ENCODE measurements around the gene MAPKAPK2.

Gene MAPKAPK2

GRCh38 chr1:206700445-206701036 lies 15.8 kb downstream of the MAPKAPK2 start:
- Histone ChIP-seq H3K27me3 (replicated peaks; ENCODE audit: control insufficient read depth, insufficient read depth, low read length, poor library complexity, severe bottlenecking) (no peaks in the 10 kb centered on the region), H3K4me3 (ENCODE audit: insufficient read depth, low read depth, low read length, poor library complexity, severe bottlenecking) (no peak overlapping the region), H3K36me3 (ENCODE audit: control insufficient read depth, insufficient read depth, low read length) (peaks cover 4% of the 10 kb centered on the region), H3K9me3 (ENCODE audit: control insufficient read depth, low read length) (no peaks in the 10 kb centered on the region), H3K27ac (ENCODE audit: insufficient read depth, low read length, poor library complexity, severe bottlenecking) (no peak overlapping the region), H3K4me1 (ENCODE audit: control insufficient read depth, insufficient read depth, low read length, poor library complexity, severe bottlenecking) (peaks cover 31% of the 10 kb centered on the region)
- DNase-seq: no peak

DNA sequence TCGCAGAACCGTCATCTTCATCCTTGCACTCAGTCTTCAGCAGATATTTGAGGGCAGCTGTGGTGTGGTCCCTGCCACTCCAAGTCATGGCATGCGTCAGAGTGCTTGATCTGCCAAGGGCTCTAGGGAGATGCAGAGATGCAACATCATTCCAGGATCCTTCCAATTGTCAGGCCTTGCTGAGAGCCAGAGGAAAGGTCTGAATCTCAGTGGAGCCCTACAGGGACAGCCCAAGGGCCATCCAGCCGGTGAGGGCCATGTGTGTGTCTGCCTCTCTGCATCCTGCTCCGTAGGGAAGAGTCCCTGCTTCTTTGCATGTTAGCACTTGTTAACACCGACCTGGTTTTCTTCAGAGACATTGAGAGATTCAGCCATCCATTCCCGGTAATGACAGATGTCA lies 17.6 kb downstream of the MAPKAPK2 start:
- H3K9me3 ChIP-seq (ENCODE audit: control insufficient read depth, low read length): no peaks in the 10 kb centered on the region
- no peak for DNase-seq
- no peaks in the 10 kb centered on the region for H3K36me3 ChIP-seq (ENCODE audit: control insufficient read depth, insufficient read depth, low read length)
- H3K4me3 ChIP-seq (ENCODE audit: insufficient read depth, low read depth, low read length, poor library complexity, severe bottlenecking): no peak overlapping the region
- no peaks in the 10 kb centered on the region for H3K27me3 ChIP-seq (replicated peaks; ENCODE audit: control insufficient read depth, insufficient read depth, low read length, poor library complexity, severe bottlenecking)
- peak overlapping the region; percentile 65 for H3K27ac ChIP-seq (ENCODE audit: insufficient read depth, low read length, poor library complexity, severe bottlenecking)
- H3K4me1 ChIP-seq (ENCODE audit: control insufficient read depth, insufficient read depth, low read length, poor library complexity, severe bottlenecking): peaks cover 47% of the 10 kb centered on the region

- DNase-seq: no peak
These were observed 18.1 kb downstream of the MAPKAPK2 start for GRCh38 chr1:206702803-206703202.

DNA sequence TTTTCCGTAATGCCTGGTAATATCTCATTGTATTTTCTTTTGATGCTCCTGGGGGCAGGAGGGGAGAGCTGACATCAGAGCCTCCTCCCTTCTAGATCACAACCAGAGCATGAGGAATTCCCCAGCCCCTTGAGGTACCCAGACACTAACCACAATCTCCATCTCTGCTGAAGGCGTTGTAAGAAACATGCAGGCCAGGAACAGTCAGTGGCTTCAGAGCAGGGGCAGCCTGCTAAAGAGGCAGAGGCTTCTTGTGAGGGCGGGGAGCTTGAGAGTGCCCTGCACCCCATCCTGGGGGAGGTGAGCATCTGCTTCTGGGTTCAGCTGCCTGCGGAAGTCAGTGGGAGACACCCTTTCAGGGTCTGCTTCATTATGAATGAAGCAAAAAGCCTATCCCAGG lies 19.0 kb downstream of the MAPKAPK2 start:
- H3K4me1 ChIP-seq (ENCODE audit: control insufficient read depth, insufficient read depth, low read length, poor library complexity, severe bottlenecking): peaks cover 61% of the 10 kb centered on the region
- peak; percentile 40 to 69 (median 53) for DNase-seq
- H3K4me3 ChIP-seq (ENCODE audit: insufficient read depth, low read depth, low read length, poor library complexity, severe bottlenecking): no peak overlapping the region
- H3K27me3 ChIP-seq (replicated peaks; ENCODE audit: control insufficient read depth, insufficient read depth, low read length, poor library complexity, severe bottlenecking): no peaks in the 10 kb centered on the region
- H3K9me3 ChIP-seq (ENCODE audit: control insufficient read depth, low read length): no peaks in the 10 kb centered on the region
- peak overlapping the region; percentile 65 for H3K27ac ChIP-seq (ENCODE audit: insufficient read depth, low read length, poor library complexity, severe bottlenecking)
- H3K36me3 ChIP-seq (ENCODE audit: control insufficient read depth, insufficient read depth, low read length): no peaks in the 10 kb centered on the region

More at GRCh38 chr1:206702803-206703202, 18.1 kb downstream of the MAPKAPK2 start:
- H3K9me3 ChIP-seq (ENCODE audit: control insufficient read depth, low read length): no peaks in the 10 kb centered on the region
- peak overlapping the region; percentile 65 for H3K27ac ChIP-seq (ENCODE audit: insufficient read depth, low read length, poor library complexity, severe bottlenecking)
- H3K36me3 ChIP-seq (ENCODE audit: control insufficient read depth, insufficient read depth, low read length): no peaks in the 10 kb centered on the region
- no peak overlapping the region for H3K4me3 ChIP-seq (ENCODE audit: insufficient read depth, low read depth, low read length, poor library complexity, severe bottlenecking)
- peaks cover 53% of the 10 kb centered on the region for H3K4me1 ChIP-seq (ENCODE audit: control insufficient read depth, insufficient read depth, low read length, poor library complexity, severe bottlenecking)
- H3K27me3 ChIP-seq (replicated peaks; ENCODE audit: control insufficient read depth, insufficient read depth, low read length, poor library complexity, severe bottlenecking): no peaks in the 10 kb centered on the region

- Histone ChIP-seq H3K4me1 (ENCODE audit: control insufficient read depth, insufficient read depth, low read length, poor library complexity, severe bottlenecking) (peaks cover 63% of the 10 kb centered on the region), H3K27ac (ENCODE audit: insufficient read depth, low read length, poor library complexity, severe bottlenecking) (peak overlapping the region; percentile 65)
- DNase-seq: no peak
These were observed 19.5 kb downstream of the MAPKAPK2 start for GRCh38 chr1:206704226-206704625.

DNA sequence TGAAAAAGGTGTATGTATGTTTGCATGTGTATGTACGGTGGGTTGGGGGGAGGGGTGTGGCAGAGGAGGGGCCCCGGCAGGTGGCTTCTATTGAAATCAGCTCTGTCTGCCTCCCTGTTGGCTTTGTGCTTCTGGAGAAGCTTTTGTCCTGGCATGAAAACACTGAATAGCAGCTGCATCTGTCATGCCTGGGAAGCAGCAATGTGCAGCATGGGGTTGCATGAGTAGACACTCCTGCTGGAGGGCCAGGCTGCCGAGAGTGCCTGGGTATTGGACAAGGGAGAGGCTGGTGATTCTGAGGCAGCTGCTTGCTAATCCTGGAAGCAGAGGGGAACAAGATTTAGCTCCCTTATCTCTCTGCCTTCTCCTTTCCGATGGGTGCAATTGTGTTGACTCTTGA lies 20.5 kb downstream of the MAPKAPK2 start:
- Histone ChIP-seq H3K36me3 (ENCODE audit: control insufficient read depth, insufficient read depth, low read length) (no peaks in the 10 kb centered on the region), H3K4me3 (ENCODE audit: insufficient read depth, low read depth, low read length, poor library complexity, severe bottlenecking) (no peak overlapping the region), H3K9me3 (ENCODE audit: control insufficient read depth, low read length) (no peaks in the 10 kb centered on the region), H3K4me1 (ENCODE audit: control insufficient read depth, insufficient read depth, low read length, poor library complexity, severe bottlenecking) (peaks cover 60% of the 10 kb centered on the region), H3K27ac (ENCODE audit: insufficient read depth, low read length, poor library complexity, severe bottlenecking) (no peak overlapping the region), H3K27me3 (replicated peaks; ENCODE audit: control insufficient read depth, insufficient read depth, low read length, poor library complexity, severe bottlenecking) (no peaks in the 10 kb centered on the region)
- no peak for DNase-seq

More at GRCh38 chr1:206704226-206704625, 19.5 kb downstream of the MAPKAPK2 start:
- Histone ChIP-seq H3K9me3 (ENCODE audit: control insufficient read depth, low read length) (no peaks in the 10 kb centered on the region), H3K4me3 (ENCODE audit: insufficient read depth, low read depth, low read length, poor library complexity, severe bottlenecking) (no peak overlapping the region), H3K27me3 (replicated peaks; ENCODE audit: control insufficient read depth, insufficient read depth, low read length, poor library complexity, severe bottlenecking) (no peaks in the 10 kb centered on the region), H3K36me3 (ENCODE audit: control insufficient read depth, insufficient read depth, low read length) (no peaks in the 10 kb centered on the region)

- no peak overlapping the region for H3K4me3 ChIP-seq (ENCODE audit: insufficient read depth, low read depth, low read length, poor library complexity, severe bottlenecking)
- DNase-seq: no peak
These were observed 21.1 kb downstream of the MAPKAPK2 start for GRCh38 chr1:206705726-206706297.

GRCh38 chr1:206706298-206706791 lies 21.6 kb downstream of the MAPKAPK2 start:
- no peak for DNase-seq
- Histone ChIP-seq H3K4me1 (ENCODE audit: control insufficient read depth, insufficient read depth, low read length, poor library complexity, severe bottlenecking) (peaks cover 58% of the 10 kb centered on the region), H3K4me3 (ENCODE audit: insufficient read depth, low read depth, low read length, poor library complexity, severe bottlenecking) (no peak overlapping the region), H3K36me3 (ENCODE audit: control insufficient read depth, insufficient read depth, low read length) (no peaks in the 10 kb centered on the region), H3K27me3 (replicated peaks; ENCODE audit: control insufficient read depth, insufficient read depth, low read length, poor library complexity, severe bottlenecking) (no peaks in the 10 kb centered on the region), H3K27ac (ENCODE audit: insufficient read depth, low read length, poor library complexity, severe bottlenecking) (no peak overlapping the region), H3K9me3 (ENCODE audit: control insufficient read depth, low read length) (no peaks in the 10 kb centered on the region)

More at GRCh38 chr1:206705726-206706297, 21.1 kb downstream of the MAPKAPK2 start:
- H3K9me3 ChIP-seq (ENCODE audit: control insufficient read depth, low read length): no peaks in the 10 kb centered on the region
- no peaks in the 10 kb centered on the region for H3K36me3 ChIP-seq (ENCODE audit: control insufficient read depth, insufficient read depth, low read length)
- H3K27ac ChIP-seq (ENCODE audit: insufficient read depth, low read length, poor library complexity, severe bottlenecking): no peak overlapping the region
- peaks cover 58% of the 10 kb centered on the region for H3K4me1 ChIP-seq (ENCODE audit: control insufficient read depth, insufficient read depth, low read length, poor library complexity, severe bottlenecking)
- H3K27me3 ChIP-seq (replicated peaks; ENCODE audit: control insufficient read depth, insufficient read depth, low read length, poor library complexity, severe bottlenecking): no peaks in the 10 kb centered on the region

DNA sequence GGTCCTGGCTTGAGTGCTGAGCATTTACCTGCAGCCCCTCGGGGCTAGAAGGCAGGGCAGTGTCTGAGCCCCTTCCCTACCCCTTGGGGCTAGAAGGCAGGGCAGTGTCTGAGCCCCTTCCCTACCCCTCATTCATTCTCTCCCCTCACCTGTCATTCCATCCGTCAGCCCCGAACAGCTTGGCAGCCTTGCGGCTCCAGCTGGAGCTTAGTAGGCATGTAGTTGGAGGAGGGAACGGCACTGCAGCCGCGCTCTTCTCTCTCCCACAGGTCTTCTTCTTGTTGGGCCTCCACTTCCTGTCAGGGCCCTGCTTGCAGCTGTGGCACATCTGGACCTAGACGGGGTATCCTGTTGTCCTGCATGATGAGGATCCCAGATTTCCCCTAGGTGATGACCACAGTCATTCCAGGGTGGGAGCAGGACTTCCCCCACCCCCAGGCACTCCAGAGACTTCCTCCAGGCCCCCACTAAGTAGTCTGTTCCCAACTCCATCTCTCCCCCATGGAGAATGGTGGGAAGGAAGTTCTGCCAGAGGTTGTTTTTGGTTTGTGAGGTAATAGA lies 22.2 kb downstream of the MAPKAPK2 start:
- Histone ChIP-seq H3K27me3 (replicated peaks; ENCODE audit: control insufficient read depth, insufficient read depth, low read length, poor library complexity, severe bottlenecking) (no peaks in the 10 kb centered on the region), H3K36me3 (ENCODE audit: control insufficient read depth, insufficient read depth, low read length) (no peaks in the 10 kb centered on the region), H3K9me3 (ENCODE audit: control insufficient read depth, low read length) (no peaks in the 10 kb centered on the region), H3K27ac (ENCODE audit: insufficient read depth, low read length, poor library complexity, severe bottlenecking) (no peak overlapping the region), H3K4me1 (ENCODE audit: control insufficient read depth, insufficient read depth, low read length, poor library complexity, severe bottlenecking) (peaks cover 58% of the 10 kb centered on the region), H3K4me3 (ENCODE audit: insufficient read depth, low read depth, low read length, poor library complexity, severe bottlenecking) (no peak overlapping the region)
- no peak for DNase-seq

DNA sequence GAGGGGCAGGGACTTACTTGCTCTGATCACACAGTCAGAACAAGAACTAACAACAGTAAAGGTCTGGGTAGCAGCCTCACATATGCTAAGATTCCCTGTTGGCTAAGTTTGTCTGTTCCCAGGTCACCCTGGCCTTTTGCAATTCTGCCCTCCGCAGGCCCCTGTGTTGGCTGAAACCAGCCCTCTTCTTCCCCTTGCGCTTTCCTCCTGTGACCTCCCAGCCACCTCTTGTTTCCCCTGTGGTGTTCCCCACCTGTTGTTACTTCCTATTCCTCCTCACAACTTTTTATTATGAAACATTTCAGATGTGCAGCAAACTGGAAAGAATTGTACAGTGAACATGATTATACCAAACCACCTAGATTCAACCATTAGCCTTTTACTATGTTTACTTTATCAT lies 23.4 kb downstream of the MAPKAPK2 start:
- H3K4me1 ChIP-seq (ENCODE audit: control insufficient read depth, insufficient read depth, low read length, poor library complexity, severe bottlenecking): peaks cover 55% of the 10 kb centered on the region
- no peak overlapping the region for H3K27ac ChIP-seq (ENCODE audit: insufficient read depth, low read length, poor library complexity, severe bottlenecking)
- no peak for DNase-seq

More for the DNA sequence above, 23.4 kb downstream of the MAPKAPK2 start:
- no peaks in the 10 kb centered on the region for H3K36me3 ChIP-seq (ENCODE audit: control insufficient read depth, insufficient read depth, low read length)
- no peaks in the 10 kb centered on the region for H3K9me3 ChIP-seq (ENCODE audit: control insufficient read depth, low read length)
- no peak overlapping the region for H3K4me3 ChIP-seq (ENCODE audit: insufficient read depth, low read depth, low read length, poor library complexity, severe bottlenecking)
- H3K27me3 ChIP-seq (replicated peaks; ENCODE audit: control insufficient read depth, insufficient read depth, low read length, poor library complexity, severe bottlenecking): no peaks in the 10 kb centered on the region
